Activated CD8-positive, alpha-beta memory T cell treated with anti-CD3 and anti-CD28 coated beads for 4 hours (primary cell): Measurements from ENCODE around the gene ART3.
A peak's percentile ranks its signal among the peaks of the same experiment; 100 is the strongest.
"Not testable (repeated sequence)": the region's sequence is repeated elsewhere in the genome, so short reads cannot be mapped to it uniquely, and the experiment has no call there.

Experiments
- DNase-seq, 2 donors: peaks; one replicate each; pipeline ENCODE4 v3.0.0-alpha.2; 2020; ENCODE audit warnings: low read depth in 2 of 2

Gene ART3

GRCh38 chr4:76074468-76074867 is at the start of gene ART3:
Gene ART3 (plus strand): TSS chr4:76074709. CDS start chr4:76075890, 1,181 bp downstream.
- no peak for DNase-seq

- DNase-seq, result no peak
Observed at GRCh38 chr4:76028350-76028765, 46.2 kb upstream of the ART3 start.

DNA sequence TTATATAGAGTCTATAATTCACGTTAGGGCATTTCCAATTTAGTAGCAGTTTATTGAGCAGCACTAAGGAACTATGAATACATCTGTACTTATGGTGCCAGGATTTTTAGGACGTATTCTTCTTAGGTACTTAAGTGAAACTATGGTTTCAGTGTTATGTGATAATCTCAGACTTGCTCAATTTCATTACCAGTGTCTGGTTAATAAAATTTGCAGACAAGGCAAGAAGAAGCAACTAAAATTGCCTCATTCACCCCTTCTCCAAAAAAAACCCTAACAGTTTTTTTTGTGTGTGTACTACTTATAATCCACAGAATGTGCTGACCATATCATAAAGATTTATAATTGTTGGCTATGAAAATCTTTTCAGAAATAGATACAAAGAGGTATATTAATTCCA is 45.2 kb upstream of the ART3 start:
- no peak for DNase-seq

GRCh38 chr4:76035141-76035540 is 39.4 kb upstream of the ART3 start:
- DNase-seq, result no peak

DNA sequence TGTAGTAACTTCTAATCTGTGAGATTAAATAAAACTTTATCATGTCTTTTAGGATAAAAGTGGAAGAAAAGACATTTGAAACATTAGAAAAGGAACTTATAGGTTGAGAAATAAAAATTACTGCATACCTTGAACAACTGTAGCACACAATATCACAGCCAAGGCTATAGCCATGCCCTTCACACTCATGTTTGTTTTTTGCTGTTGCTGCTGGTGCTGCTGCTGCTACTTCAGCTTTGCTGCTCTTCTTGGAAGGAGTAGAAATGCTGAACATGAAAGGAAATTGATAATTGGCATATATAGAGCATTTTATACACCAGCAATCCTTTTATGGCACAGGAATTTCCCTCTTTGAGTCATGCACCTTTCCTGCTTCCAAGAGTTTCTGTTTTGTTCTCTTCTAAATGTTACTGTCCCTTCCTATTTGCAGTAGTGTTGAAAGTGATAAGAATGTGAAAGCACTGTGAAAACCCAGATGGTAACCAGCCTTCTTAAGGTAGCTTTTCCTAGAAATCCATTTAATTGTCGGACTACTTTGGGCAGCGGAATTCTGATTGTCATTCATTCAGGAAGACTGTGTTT is 38.6 kb upstream of the ART3 start, which contains the start of gene CXCL11:
TSS of gene CXCL11 (minus strand) at position 272 of the 582 bp plus-strand sequence. CDS start at position 189, 83 bp downstream.
- no peak for DNase-seq

- DNase-seq, result no peak
Observed at GRCh38 chr4:76036855-76037254, 37.7 kb upstream of the ART3 start.

GRCh38 chr4:76042241-76042998 is 32.1 kb upstream of the ART3 start:
- not testable (repeated sequence) for DNase-seq

- DNase-seq, result not testable (repeated sequence)
Observed at GRCh38 chr4:76043306-76043705, 31.2 kb upstream of the ART3 start.

DNA sequence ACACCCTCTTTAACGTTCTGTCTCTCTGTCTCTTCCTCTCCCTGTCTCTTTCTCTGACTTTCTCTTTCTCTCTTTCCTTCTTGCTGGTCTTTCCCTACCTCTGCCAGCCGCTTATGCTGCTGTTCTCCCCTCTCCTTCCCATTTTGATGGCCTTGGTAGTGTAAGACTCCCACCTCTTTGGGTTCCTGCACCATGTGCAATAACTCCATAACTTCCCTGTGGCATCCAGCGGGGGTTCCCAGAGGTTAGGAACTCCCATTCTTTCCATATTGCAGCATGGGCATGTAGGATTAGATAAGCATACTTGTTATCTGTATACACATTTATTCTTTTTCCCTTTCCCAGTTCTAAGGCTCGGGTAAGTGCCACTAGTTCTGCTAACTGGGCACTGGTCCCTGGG is 29.8 kb upstream of the ART3 start:
- not testable (repeated sequence) for DNase-seq

- not testable (repeated sequence) for DNase-seq
Observed at GRCh38 chr4:76049860-76050416, 24.6 kb upstream of the ART3 start.

DNA sequence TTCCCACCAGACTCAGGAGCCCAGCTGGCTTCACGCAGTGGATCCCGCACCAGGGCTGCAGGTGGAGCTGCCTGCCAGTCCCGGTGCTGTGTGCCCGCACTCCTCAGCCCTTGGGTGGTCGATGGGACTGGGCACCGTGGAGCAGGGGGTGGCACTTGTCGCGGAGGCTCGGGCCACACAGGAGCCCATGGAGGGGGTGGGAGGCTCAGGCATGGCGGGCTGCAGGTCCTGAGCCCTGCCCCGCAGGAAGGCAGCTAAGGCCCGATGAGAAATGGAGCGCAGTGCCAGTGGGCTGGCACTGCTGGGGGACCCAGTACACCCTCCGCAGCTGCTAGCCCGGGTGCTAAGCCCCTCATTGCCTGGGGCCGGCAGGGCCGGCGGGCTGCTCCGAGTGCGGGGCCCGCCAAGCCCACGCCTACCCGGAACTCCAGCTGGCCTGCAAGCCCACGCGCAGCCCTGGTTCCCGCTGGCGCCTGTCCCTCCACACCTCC is 23.9 kb upstream of the ART3 start:
- not testable (repeated sequence) for DNase-seq

- DNase-seq, result no peak
Observed at GRCh38 chr4:76053730-76054129, 20.8 kb upstream of the ART3 start.

DNA sequence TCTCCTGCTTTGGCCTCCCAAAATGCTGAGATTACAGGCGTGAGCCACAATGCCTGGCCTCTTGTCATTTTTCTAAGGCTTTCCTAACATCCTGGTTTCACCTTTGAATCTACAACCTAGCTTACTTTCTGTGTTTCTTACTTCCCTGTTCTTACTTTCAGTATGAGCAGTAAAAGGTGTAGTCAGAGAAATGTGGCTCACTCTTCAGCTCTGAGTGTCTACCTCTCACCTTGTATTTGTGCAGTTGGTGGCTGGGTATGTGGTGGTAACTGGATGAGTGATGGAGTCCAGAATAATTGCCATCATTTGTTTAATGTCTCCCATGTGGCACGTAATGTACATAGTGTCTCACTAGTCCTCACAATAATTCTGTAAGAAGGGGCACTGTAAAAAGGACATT is 19.5 kb upstream of the ART3 start:
- DNase-seq, result no peak

DNA sequence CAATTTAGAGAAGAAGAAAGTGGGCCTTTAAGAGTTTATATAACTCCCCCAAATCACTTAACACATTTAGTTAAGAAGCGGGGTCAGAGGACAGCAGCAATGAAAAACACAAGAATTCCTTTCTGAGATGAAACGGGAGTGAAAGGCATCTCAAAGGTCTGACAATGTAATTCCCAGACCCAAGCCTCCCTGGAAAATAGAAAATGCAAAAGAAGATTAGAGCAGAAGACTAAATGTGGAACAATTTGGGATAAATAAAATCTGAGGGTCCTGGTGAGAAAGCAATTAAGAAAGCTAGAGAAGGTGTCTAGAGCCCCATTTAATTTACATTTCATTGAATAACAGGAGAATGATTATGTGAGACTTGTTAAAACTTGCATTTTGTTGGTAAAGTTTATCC is 19.1 kb upstream of the ART3 start:
- no peak for DNase-seq

- DNase-seq, result no peak
Observed at GRCh38 chr4:76058302-76058701, 16.2 kb upstream of the ART3 start.

DNA sequence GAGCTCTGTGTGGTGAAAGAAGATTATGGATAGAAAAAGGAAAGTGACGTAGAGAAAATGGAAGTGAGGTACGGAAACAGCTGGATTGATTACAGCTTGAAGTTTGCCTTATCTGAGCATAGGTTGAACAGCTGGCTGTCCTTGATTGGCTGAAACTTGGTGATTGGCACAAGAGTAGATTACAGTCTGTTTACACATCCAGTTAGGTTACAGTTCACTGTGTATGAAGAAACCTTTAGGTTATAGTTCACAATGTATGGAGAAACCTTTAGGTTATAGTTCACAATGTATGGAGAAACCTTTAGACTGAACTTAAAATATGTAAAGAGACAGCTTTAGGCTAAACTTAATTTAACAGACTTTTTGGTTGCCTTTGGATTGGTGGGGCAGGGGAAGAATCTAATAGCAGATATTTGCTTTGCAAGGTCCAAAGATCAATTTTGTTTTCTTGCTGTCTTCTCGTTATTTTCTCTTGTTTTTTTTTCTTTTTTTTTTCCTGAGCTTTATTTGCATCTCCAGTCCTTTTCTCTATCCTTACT is 15.6 kb upstream of the ART3 start:
- no peak for DNase-seq

DNA sequence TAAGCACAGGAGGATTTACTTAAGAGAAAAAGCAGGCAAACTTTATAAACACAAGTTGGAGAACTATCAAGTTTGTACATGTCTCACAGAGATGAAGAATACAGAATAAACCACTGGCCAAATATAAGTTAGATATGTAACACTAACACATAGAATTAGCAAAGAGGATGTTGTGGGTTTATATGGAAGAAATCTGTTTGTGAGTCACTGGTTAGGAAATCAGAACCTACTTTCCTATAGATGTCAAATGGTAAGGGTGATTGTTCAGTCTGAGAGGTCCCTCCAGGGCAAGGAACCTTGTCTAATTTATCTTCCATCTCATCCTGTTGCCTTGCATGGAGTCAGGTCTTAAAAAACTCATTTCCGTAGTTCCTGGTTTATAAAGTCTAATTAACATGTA is 14.8 kb upstream of the ART3 start:
- no peak for DNase-seq

DNA sequence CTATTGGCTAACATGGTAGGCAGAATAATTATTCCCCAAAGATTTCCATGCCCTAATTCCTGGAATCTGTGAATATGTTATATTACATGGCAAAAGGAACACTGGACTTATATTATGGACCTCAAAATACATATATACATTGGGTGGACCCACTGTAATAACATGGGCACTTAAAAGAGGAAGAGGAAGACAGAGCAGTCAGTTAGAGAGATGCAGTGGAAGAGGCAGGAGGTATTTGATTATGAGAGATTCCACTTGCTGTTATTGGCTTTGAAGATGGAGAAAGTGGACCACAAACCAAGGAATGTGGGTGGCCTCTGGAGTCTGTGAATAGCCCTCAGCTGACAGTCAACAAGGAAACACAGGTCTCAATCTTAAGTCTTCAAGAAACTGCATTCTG is 14.0 kb upstream of the ART3 start:
- DNase-seq, result no peak

GRCh38 chr4:76061421-76061820 is 13.1 kb upstream of the ART3 start:
- DNase-seq, result no peak

DNA sequence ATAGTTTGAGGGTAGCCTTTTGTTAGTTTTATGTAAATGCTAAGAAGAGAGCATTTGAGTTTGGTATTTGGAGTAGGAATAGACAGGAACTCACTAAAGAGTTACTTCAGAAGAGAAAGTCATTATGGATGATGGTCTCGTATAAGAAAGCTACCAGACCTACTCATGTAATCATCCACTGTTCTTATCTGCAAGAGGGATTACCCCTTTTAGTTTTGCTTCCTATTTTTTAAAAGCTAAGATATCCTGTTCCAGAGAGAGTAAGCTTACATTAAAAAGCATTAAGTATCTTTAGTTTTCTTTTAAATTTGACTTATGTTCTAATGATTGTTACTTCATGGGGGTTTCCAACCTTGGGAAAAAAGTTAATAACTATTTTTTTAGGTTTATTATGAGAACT is 12.5 kb upstream of the ART3 start:
- no peak for DNase-seq

DNA sequence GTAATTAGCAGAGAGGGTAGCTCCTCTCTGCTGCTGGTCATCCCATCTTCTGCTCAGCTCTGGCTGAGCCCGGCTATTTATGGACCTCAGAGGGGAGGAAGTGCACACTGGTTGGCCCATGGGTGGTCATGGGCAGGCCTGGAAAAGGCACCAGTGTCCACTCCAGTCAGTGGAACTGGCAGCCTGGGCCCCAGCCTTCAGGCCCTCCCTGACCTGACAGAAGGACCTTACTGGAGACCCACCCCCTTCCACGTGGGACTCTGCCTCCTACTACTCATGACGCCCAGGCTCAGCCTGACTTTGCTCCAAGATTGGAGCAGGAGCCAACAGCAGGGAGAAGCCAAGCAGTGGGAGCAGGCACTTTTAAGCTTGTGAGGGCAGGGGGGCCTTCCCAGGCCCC is 8.0 kb upstream of the ART3 start:
- no peak for DNase-seq

GRCh38 chr4:76067652-76068286 is 6.7 kb upstream of the ART3 start:
- peak; percentile 20 to 33 for DNase-seq
